ENCODE data around the gene DLG5.
"Not testable (repeated sequence)": the region's sequence is repeated elsewhere in the genome, so short reads cannot be mapped to it uniquely, and the experiment has no call there.

The DLG5 gene

GRCh38 chr10:77773631-77774426, 152.7 kb downstream of the DLG5 start:
- no peaks in the 10 kb centered on the region for H3K36me3 ChIP-seq (ENCODE audit: control insufficient read depth, insufficient read depth, low read length)
- H3K27ac ChIP-seq (ENCODE audit: insufficient read depth, low read depth, low read length, poor library complexity, severe bottlenecking): no peak overlapping the region
- no peak overlapping the region for H3K4me3 ChIP-seq (ENCODE audit: insufficient read depth, low read depth, low read length)
- H3K27me3 ChIP-seq (ENCODE audit: control insufficient read depth, insufficient read depth, low read length, poor library complexity, severe bottlenecking): no peaks in the 10 kb centered on the region
- H3K9me3 ChIP-seq (ENCODE audit: control insufficient read depth, low read length): no peaks in the 10 kb centered on the region
- 91 to 95% methylated on average over 12 of the region's 12 CpGs for WGBS, 2 experiments
- H3K4me1 ChIP-seq (ENCODE audit: control insufficient read depth, insufficient read depth, low read length): no peaks in the 10 kb centered on the region

- WGBS, 2 experiments: 94 to 96% methylated on average over 16 of the region's 17 CpGs
- not testable (repeated sequence) for H3K36me3 ChIP-seq (ENCODE audit: control insufficient read depth, insufficient read depth, low read length); H3K4me1 ChIP-seq (ENCODE audit: control insufficient read depth, insufficient read depth, low read length)
Observed at GRCh38 chr10:77772852-77773600, 153.5 kb downstream of the DLG5 start.

GRCh38 chr10:77771851-77772250, 154.7 kb downstream of the DLG5 start:
- WGBS, 2 experiments: 89 to 91% methylated on average over 7 of the region's 7 CpGs
- no peak overlapping the region for H3K4me3 ChIP-seq (ENCODE audit: insufficient read depth, low read depth, low read length)
- no peaks in the 10 kb centered on the region for H3K9me3 ChIP-seq (ENCODE audit: control insufficient read depth, low read length)
- H3K4me1 ChIP-seq (ENCODE audit: control insufficient read depth, insufficient read depth, low read length): no peaks in the 10 kb centered on the region
- no peak overlapping the region for H3K27ac ChIP-seq (ENCODE audit: insufficient read depth, low read depth, low read length, poor library complexity, severe bottlenecking)
- H3K27me3 ChIP-seq (ENCODE audit: control insufficient read depth, insufficient read depth, low read length, poor library complexity, severe bottlenecking): no peaks in the 10 kb centered on the region
- no peaks in the 10 kb centered on the region for H3K36me3 ChIP-seq (ENCODE audit: control insufficient read depth, insufficient read depth, low read length)

More at GRCh38 chr10:77772852-77773600, 153.5 kb downstream of the DLG5 start:
- not testable (repeated sequence) for H3K27me3 ChIP-seq (ENCODE audit: control insufficient read depth, insufficient read depth, low read length, poor library complexity, severe bottlenecking); H3K4me3 ChIP-seq (ENCODE audit: insufficient read depth, low read depth, low read length); H3K9me3 ChIP-seq (ENCODE audit: control insufficient read depth, low read length); H3K27ac ChIP-seq (ENCODE audit: insufficient read depth, low read depth, low read length, poor library complexity, severe bottlenecking)

DNA sequence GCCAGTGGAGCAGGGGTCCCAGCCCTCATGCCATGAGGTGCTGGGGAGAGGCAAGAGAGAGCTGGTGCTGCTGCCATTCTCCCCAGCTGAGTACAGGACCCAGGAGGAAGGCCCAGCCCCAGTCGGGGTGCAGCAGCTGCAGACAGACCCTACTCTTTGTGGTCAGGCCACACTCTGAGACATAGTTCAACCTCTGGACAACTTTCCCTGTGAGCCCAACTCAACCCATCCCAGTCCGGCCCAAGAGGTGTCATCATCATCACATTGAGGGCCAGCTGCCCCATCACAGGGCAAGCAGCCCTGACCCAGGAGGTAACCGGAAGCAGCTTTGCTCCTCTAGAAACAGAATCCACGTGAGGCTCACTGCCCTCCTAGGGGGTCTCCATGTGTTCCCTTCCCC, 155.1 kb downstream of the DLG5 start:
- 66 to 69% methylated on average over 4 of the region's 4 CpGs for WGBS, 2 experiments
- no peaks in the 10 kb centered on the region for H3K27me3 ChIP-seq (ENCODE audit: control insufficient read depth, insufficient read depth, low read length, poor library complexity, severe bottlenecking)
- H3K27ac ChIP-seq (ENCODE audit: insufficient read depth, low read depth, low read length, poor library complexity, severe bottlenecking): no peak overlapping the region
- H3K9me3 ChIP-seq (ENCODE audit: control insufficient read depth, low read length): no peaks in the 10 kb centered on the region
- no peak overlapping the region for H3K4me3 ChIP-seq (ENCODE audit: insufficient read depth, low read depth, low read length)
- no peaks in the 10 kb centered on the region for H3K4me1 ChIP-seq (ENCODE audit: control insufficient read depth, insufficient read depth, low read length)
- no peaks in the 10 kb centered on the region for H3K36me3 ChIP-seq (ENCODE audit: control insufficient read depth, insufficient read depth, low read length)

GRCh38 chr10:77770868-77771175, 155.7 kb downstream of the DLG5 start:
- Histone ChIP-seq H3K9me3 (ENCODE audit: control insufficient read depth, low read length) (no peaks in the 10 kb centered on the region), H3K36me3 (ENCODE audit: control insufficient read depth, insufficient read depth, low read length) (no peaks in the 10 kb centered on the region), H3K27ac (ENCODE audit: insufficient read depth, low read depth, low read length, poor library complexity, severe bottlenecking) (no peak overlapping the region), H3K4me3 (ENCODE audit: insufficient read depth, low read depth, low read length) (no peak overlapping the region), H3K27me3 (ENCODE audit: control insufficient read depth, insufficient read depth, low read length, poor library complexity, severe bottlenecking) (no peaks in the 10 kb centered on the region), H3K4me1 (ENCODE audit: control insufficient read depth, insufficient read depth, low read length) (no peaks in the 10 kb centered on the region)
- 85 to 89% methylated on average over 6 of the region's 7 CpGs for WGBS, 2 experiments

GRCh38 chr10:77770081-77770867, 156.3 kb downstream of the DLG5 start:
- no peaks in the 10 kb centered on the region for H3K36me3 ChIP-seq (ENCODE audit: control insufficient read depth, insufficient read depth, low read length)
- 79 to 82% methylated on average over 18 of the region's 18 CpGs for WGBS, 2 experiments
- no peak overlapping the region for H3K4me3 ChIP-seq (ENCODE audit: insufficient read depth, low read depth, low read length)

GRCh38 chr10:77768039-77768438, 158.5 kb downstream of the DLG5 start:
- Histone ChIP-seq H3K36me3 (ENCODE audit: control insufficient read depth, insufficient read depth, low read length) (no peaks in the 10 kb centered on the region), H3K4me3 (ENCODE audit: insufficient read depth, low read depth, low read length) (no peak overlapping the region), H3K9me3 (ENCODE audit: control insufficient read depth, low read length) (no peaks in the 10 kb centered on the region), H3K27ac (ENCODE audit: insufficient read depth, low read depth, low read length, poor library complexity, severe bottlenecking) (no peak overlapping the region), H3K27me3 (ENCODE audit: control insufficient read depth, insufficient read depth, low read length, poor library complexity, severe bottlenecking) (no peaks in the 10 kb centered on the region), H3K4me1 (ENCODE audit: control insufficient read depth, insufficient read depth, low read length) (peaks cover 4% of the 10 kb centered on the region)
- 92 to 100% methylated on average over 1 of the region's 1 CpG for WGBS, 2 experiments

More at GRCh38 chr10:77770081-77770867, 156.3 kb downstream of the DLG5 start:
- Histone ChIP-seq H3K27ac (ENCODE audit: insufficient read depth, low read depth, low read length, poor library complexity, severe bottlenecking) (no peak overlapping the region), H3K4me1 (ENCODE audit: control insufficient read depth, insufficient read depth, low read length) (no peaks in the 10 kb centered on the region), H3K27me3 (ENCODE audit: control insufficient read depth, insufficient read depth, low read length, poor library complexity, severe bottlenecking) (no peaks in the 10 kb centered on the region), H3K9me3 (ENCODE audit: control insufficient read depth, low read length) (no peaks in the 10 kb centered on the region)

DNA sequence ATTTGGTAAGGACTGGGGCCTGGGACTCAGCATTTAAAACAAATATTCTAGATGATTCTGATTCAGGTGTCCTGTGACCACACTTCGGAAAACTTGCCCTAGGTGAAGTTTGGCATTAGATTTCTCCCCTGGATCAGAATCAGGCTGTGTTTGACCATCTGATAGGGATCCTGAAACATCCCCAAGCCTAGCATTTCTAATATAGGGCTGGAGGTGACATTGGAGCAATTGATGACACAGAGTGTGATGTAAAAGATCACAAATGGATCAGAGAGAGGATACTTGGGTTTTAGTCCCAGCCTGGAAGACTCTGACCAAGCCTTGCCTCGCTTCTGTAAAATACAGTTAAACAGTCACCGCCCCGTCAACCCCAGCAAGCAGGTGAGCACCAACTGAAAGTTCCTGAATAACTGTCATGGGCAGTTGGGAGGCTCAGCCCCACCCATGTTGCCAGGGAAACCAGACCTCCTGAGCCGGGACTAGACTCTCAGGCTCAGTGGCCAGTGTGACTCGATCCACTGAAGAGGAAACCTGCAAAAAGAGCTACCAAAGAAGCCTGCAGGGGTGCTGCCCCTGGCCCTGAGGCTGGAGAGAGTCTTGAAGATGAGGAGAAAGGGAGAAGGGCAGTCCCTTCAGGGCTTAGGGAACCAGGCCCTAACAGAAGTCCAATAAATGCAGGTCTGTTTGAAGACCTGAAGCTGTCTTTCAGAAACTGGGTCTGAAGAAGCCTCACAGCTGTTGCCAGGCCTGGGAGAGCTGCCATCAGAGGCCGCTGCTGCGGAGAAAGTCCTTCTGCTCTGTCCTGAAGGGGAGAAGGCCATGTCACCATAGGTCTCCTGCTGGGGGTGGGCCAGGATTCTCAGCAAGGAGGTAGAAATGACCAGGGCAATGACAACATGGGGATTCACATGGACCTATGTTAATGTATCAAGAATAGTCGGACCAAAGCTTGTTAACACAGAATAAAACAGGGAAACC, 162.8 kb downstream of the DLG5 start:
- 79 to 80% methylated on average over 9 of the region's 9 CpGs for WGBS, 2 experiments

DNA sequence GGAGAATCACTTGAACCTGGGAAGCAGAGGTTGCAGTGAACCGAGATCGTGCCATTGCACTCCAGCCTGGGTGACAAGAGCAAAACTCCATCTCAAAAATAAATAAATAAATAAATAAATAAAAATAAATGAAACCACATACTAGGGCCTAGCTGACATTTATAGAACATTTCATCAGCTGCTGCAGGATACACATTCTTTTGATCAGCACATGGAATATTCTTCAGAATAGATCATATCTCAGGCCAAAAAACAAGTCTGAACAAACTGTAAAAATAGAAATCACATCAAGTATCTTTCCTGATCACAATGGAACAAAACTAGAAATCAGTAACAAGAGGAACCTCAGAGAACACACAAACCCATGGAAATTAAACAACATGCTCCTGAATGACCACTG, 168.1 kb downstream of the DLG5 start:
- WGBS, 2 experiments: no CpG with 5 or more reads among the region's 2 CpGs
- H3K27ac ChIP-seq (ENCODE audit: insufficient read depth, low read depth, low read length, poor library complexity, severe bottlenecking): not testable (repeated sequence)

More for the DNA sequence above, 162.8 kb downstream of the DLG5 start:
- Histone ChIP-seq H3K27ac (ENCODE audit: insufficient read depth, low read depth, low read length, poor library complexity, severe bottlenecking) (no peak overlapping the region), H3K9me3 (ENCODE audit: control insufficient read depth, low read length) (no peaks in the 10 kb centered on the region), H3K4me3 (ENCODE audit: insufficient read depth, low read depth, low read length) (no peak overlapping the region), H3K36me3 (ENCODE audit: control insufficient read depth, insufficient read depth, low read length) (no peaks in the 10 kb centered on the region), H3K4me1 (ENCODE audit: control insufficient read depth, insufficient read depth, low read length) (peaks cover 4% of the 10 kb centered on the region), H3K27me3 (ENCODE audit: control insufficient read depth, insufficient read depth, low read length, poor library complexity, severe bottlenecking) (no peaks in the 10 kb centered on the region)

More for the DNA sequence above, 168.1 kb downstream of the DLG5 start:
- H3K9me3 ChIP-seq (ENCODE audit: control insufficient read depth, low read length); H3K27me3 ChIP-seq (ENCODE audit: control insufficient read depth, insufficient read depth, low read length, poor library complexity, severe bottlenecking); H3K4me1 ChIP-seq (ENCODE audit: control insufficient read depth, insufficient read depth, low read length); H3K36me3 ChIP-seq (ENCODE audit: control insufficient read depth, insufficient read depth, low read length); H3K4me3 ChIP-seq (ENCODE audit: insufficient read depth, low read depth, low read length): not testable (repeated sequence)
